Right lobe of liver (tissue), 4 donors: ENCODE data around the gene SLC38A4.

Source experiments
- POLR2A ChIP-seq: fragments of 450-650 bp; IDR thresholded peaks from one replicate; pipeline ENCODE4 v1.6.1; 2017; ENCODE audit warnings: antibody characterized with exemption, mild to moderate bottlenecking
- TF ChIP-seq, protein P1 (sequence below), 4 donors: fragments of 200-600 bp in 3 of 4; fragments of 450-650 bp in 1 of 4; IDR thresholded peaks; one replicate each; pipeline versions ENCODE4 v1.5.1 to v1.8.0; 2016 to 2022; ENCODE audit warnings: antibody characterized with exemption in 4 of 4, mild to moderate bottlenecking in 2 of 4
- donor health status: DM: no; HTN: no; CAD: no.
- donor health status: DM: no; HTN: no; CAD: no.
- donor health status: DM: no; HTN: yes; CAD: no.

DNA sequence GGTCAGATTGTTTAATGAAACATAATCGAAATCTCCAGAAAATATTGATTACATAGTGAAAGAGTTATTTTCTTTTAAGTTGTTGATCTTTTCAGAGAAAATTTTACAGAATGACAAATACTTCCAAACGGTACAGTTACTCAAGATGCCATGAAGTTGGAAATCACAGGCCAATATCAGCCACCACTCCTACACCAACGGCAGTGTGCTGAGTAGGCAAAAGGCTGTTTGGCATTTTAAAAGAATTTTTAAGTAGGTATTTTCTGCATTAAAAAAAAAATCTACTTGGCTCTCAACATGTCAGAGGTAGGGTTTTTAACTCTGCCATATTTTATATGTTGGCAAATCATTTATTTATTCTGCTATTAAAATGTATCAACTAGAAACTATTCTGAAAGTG, 21.7 kb downstream of the SLC38A4 start:
- TF ChIP-seq, protein P1, sequence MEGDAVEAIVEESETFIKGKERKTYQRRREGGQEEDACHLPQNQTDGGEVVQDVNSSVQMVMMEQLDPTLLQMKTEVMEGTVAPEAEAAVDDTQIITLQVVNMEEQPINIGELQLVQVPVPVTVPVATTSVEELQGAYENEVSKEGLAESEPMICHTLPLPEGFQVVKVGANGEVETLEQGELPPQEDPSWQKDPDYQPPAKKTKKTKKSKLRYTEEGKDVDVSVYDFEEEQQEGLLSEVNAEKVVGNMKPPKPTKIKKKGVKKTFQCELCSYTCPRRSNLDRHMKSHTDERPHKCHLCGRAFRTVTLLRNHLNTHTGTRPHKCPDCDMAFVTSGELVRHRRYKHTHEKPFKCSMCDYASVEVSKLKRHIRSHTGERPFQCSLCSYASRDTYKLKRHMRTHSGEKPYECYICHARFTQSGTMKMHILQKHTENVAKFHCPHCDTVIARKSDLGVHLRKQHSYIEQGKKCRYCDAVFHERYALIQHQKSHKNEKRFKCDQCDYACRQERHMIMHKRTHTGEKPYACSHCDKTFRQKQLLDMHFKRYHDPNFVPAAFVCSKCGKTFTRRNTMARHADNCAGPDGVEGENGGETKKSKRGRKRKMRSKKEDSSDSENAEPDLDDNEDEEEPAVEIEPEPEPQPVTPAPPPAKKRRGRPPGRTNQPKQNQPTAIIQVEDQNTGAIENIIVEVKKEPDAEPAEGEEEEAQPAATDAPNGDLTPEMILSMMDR (IDR thresholded peaks at IDR 0.05): no peak
- TF ChIP-seq POLR2A: no peak
